Measurements from ENCODE around the gene TLE5.

GRCh38 chr19:3073159-3073563 is 10.9 kb upstream of the TLE5 start:
- TF ChIP-seq CTCF (IDR thresholded peaks at IDR 0.05) (no peak), POLR2A (IDR thresholded peaks at IDR 0.05) (no peak)
